ENCODE data around the gene SLC10A3. TPM values are rescaled to one million over a fixed set of nuclear protein-coding genes. Genes with fewer than 3 reads are reported as not detected.

The SLC10A3 gene
- total and polyA plus RNA-seq, 3 donors from 2014 or later = 22.4 to 26.5 (median 25.0) TPM

DNA sequence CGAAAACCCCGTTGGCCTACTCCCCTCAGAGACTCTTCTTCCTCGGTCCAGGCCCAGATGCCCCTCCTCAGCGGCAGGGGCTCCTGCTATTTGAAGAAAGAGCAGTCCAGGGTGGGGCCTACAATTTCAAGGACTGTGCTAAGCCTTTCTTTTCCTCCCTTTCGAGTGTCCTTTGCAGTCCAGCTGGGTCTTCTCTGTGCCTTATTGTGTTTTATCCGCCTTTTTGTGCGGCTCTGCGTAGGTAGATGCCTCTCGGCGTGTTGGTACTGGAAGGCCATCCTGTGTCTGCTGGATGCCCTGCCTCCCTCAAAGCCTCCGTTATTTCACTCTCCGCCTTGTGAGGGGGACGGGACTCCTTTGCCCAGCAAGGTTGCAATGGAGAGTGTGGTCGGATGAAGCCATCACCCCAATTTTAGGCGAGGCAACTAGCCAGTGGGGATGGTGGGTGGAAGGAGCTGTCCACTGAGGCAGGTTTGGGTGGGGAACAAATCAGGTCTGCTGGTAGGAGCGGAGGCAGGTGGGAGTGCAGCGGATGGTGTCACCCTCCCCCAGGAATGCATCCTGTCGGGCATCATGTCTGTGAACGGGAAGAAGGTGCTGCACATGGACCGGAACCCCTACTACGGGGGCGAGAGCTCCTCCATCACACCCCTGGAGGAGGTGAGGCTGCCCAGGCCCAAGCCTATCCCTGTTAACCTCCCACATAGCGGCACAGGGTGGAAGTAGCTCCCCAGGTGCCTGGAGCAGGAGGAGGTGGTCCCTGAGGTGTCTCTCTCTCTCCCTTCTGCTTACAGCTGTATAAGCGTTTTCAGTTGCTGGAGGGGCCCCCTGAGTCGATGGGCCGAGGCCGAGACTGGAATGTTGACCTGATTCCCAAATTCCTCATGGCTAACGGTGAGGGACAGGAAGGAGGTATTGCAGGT is 52.2 kb downstream of the SLC10A3 start:
- TF ChIP-seq POLR2A (IDR thresholded peaks at IDR 0.05) = no peak
- TF ChIP-seq, protein P1, sequence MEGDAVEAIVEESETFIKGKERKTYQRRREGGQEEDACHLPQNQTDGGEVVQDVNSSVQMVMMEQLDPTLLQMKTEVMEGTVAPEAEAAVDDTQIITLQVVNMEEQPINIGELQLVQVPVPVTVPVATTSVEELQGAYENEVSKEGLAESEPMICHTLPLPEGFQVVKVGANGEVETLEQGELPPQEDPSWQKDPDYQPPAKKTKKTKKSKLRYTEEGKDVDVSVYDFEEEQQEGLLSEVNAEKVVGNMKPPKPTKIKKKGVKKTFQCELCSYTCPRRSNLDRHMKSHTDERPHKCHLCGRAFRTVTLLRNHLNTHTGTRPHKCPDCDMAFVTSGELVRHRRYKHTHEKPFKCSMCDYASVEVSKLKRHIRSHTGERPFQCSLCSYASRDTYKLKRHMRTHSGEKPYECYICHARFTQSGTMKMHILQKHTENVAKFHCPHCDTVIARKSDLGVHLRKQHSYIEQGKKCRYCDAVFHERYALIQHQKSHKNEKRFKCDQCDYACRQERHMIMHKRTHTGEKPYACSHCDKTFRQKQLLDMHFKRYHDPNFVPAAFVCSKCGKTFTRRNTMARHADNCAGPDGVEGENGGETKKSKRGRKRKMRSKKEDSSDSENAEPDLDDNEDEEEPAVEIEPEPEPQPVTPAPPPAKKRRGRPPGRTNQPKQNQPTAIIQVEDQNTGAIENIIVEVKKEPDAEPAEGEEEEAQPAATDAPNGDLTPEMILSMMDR (IDR thresholded peaks at IDR 0.05) = no peak
- no peaks in the 10 kb centered on the region for H3K27me3 ChIP-seq
- H3K4me3 ChIP-seq = peak overlapping the region; percentile 61 to 74
- no peaks in the 10 kb centered on the region for H3K36me3 ChIP-seq (ENCODE audit: low read depth, missing control alignments)
- no peak for DNase-seq
- peak overlapping the region; percentile 83 to 88 for H3K27ac ChIP-seq
- WGBS, 2 donors = 4 to 21% methylated on average over 9 to 19 of the region's 28 CpGs
- H3K4me1 ChIP-seq = no peaks in the 10 kb centered on the region
- H3K9me3 ChIP-seq = no peaks in the 10 kb centered on the region
- intact Hi-C loops (cut with DNase I; ENCODE audit: low total_unique reads) = no loop called here

Small RNAs within 50 kb of the gene (microRNA-seq; reads per million reads assigned to microRNA genes)
- gene MIR6858 (ENCODE audit: borderline number of aligned reads in 2 of 2, borderline replicate concordance in 1 of 2) = 4.2 to 6.2 reads per million in 2 donors

Small RNAs within 50 kb of the gene (small RNA-seq; reads per million reads assigned to genes)
- 0 to 0.19 reads per million in 2 donors for gene MIR6858
- 0 reads per million in 2 donors for gene RN7SL697P

Other genes starting within 250 kb of the SLC10A3 start
- not detected for gene OPN1MW3, start 233.0 kb downstream of the SLC10A3 start, total RNA-seq
- gene OPN1MW3, start 233.0 kb downstream of the SLC10A3 start, polyA plus RNA-seq (ENCODE audit: insufficient read depth, low read depth, low replicate concordance) = not detected
- gene TEX28, start 195.5 kb downstream of the SLC10A3 start, total RNA-seq = 1 to 10 TPM; 4.2 to 6.4 TPM
- 9.0 TPM for gene TEX28, start 195.5 kb downstream of the SLC10A3 start, polyA plus RNA-seq (ENCODE audit: insufficient read depth, low read depth, low replicate concordance)
- gene TKTL1, start 194.8 kb downstream of the SLC10A3 start, total RNA-seq = 100 to 1,000 TPM; 224 to 268 TPM
- 233 TPM for gene TKTL1, start 194.8 kb downstream of the SLC10A3 start, polyA plus RNA-seq (ENCODE audit: insufficient read depth, low read depth, low replicate concordance)
- gene FLNA, start 116.0 kb downstream of the SLC10A3 start, total RNA-seq = 100 to 1,000 TPM; 400 to 532 TPM
- 474 TPM for gene FLNA, start 116.0 kb downstream of the SLC10A3 start, polyA plus RNA-seq (ENCODE audit: insufficient read depth, low read depth, low replicate concordance)
- 10 to 100 TPM; 65.6 to 69.6 TPM for gene EMD, start 111.3 kb downstream of the SLC10A3 start, total RNA-seq
- 74.2 TPM for gene EMD, start 111.3 kb downstream of the SLC10A3 start, polyA plus RNA-seq (ENCODE audit: insufficient read depth, low read depth, low replicate concordance)
- gene RPL10, start 92.3 kb downstream of the SLC10A3 start, total RNA-seq = 1,000 to 10,000 TPM in 1 of 2 donors, 100 to 1,000 TPM in 1; 925 to 1,913 TPM
- gene RPL10, start 92.3 kb downstream of the SLC10A3 start, polyA plus RNA-seq (ENCODE audit: insufficient read depth, low read depth, low replicate concordance) = 1,423 TPM
- 10 to 100 TPM; 36.5 to 42.2 TPM for gene DNASE1L1, start 81.4 kb downstream of the SLC10A3 start, total RNA-seq
- 18.5 TPM for gene DNASE1L1, start 81.4 kb downstream of the SLC10A3 start, polyA plus RNA-seq (ENCODE audit: insufficient read depth, low read depth, low replicate concordance)
- gene TAFAZZIN, start 79.1 kb downstream of the SLC10A3 start, total RNA-seq = 10 to 100 TPM; 32.1 to 48.7 TPM
- gene TAFAZZIN, start 79.1 kb downstream of the SLC10A3 start, polyA plus RNA-seq (ENCODE audit: insufficient read depth, low read depth, low replicate concordance) = 11.8 TPM
- gene ATP6AP1, start 62.0 kb downstream of the SLC10A3 start, total RNA-seq = 100 to 1,000 TPM in 1 of 2 donors, 10 to 100 TPM in 1; 95.1 to 158 TPM
- gene ATP6AP1, start 62.0 kb downstream of the SLC10A3 start, polyA plus RNA-seq (ENCODE audit: insufficient read depth, low read depth, low replicate concordance) = 119 TPM
- gene GDI1, start 53.5 kb downstream of the SLC10A3 start, total RNA-seq = 100 to 1,000 TPM; 158 to 162 TPM
- 118 TPM for gene GDI1, start 53.5 kb downstream of the SLC10A3 start, polyA plus RNA-seq (ENCODE audit: insufficient read depth, low read depth, low replicate concordance)
- 10 to 100 TPM; 38.4 to 38.5 TPM for gene FAM50A, start 46.5 kb downstream of the SLC10A3 start, total RNA-seq
- 29.6 TPM for gene FAM50A, start 46.5 kb downstream of the SLC10A3 start, polyA plus RNA-seq (ENCODE audit: insufficient read depth, low read depth, low replicate concordance)
- gene PLXNA3, start 32.3 kb downstream of the SLC10A3 start, total RNA-seq = 10 to 100 TPM; 37.3 to 63.5 TPM
- 24.7 TPM for gene PLXNA3, start 32.3 kb downstream of the SLC10A3 start, polyA plus RNA-seq (ENCODE audit: insufficient read depth, low read depth, low replicate concordance)
- gene LAGE3, start 11.3 kb downstream of the SLC10A3 start, total RNA-seq = 10 to 100 TPM; 29.1 to 30.9 TPM
- gene LAGE3, start 11.3 kb downstream of the SLC10A3 start, polyA plus RNA-seq (ENCODE audit: insufficient read depth, low read depth, low replicate concordance) = 12.4 TPM
- 10 to 100 TPM; 16.8 to 18.9 TPM for gene UBL4A, start 4.0 kb downstream of the SLC10A3 start, total RNA-seq
- 13.3 TPM for gene UBL4A, start 4.0 kb downstream of the SLC10A3 start, polyA plus RNA-seq (ENCODE audit: insufficient read depth, low read depth, low replicate concordance)
- gene FAM3A, start 25.6 kb upstream of the SLC10A3 start, total RNA-seq = 10 to 100 TPM; 24.7 to 41.1 TPM
- gene FAM3A, start 25.6 kb upstream of the SLC10A3 start, polyA plus RNA-seq (ENCODE audit: insufficient read depth, low read depth, low replicate concordance) = 24.0 TPM
- 100 to 1,000 TPM; 263 to 419 TPM for gene G6PD, start 56.2 kb upstream of the SLC10A3 start, total RNA-seq
- 206 TPM for gene G6PD, start 56.2 kb upstream of the SLC10A3 start, polyA plus RNA-seq (ENCODE audit: insufficient read depth, low read depth, low replicate concordance)
- 10 to 100 TPM; 28.1 to 38.7 TPM for gene IKBKG, start 57.0 kb upstream of the SLC10A3 start, total RNA-seq
- 27.9 TPM for gene IKBKG, start 57.0 kb upstream of the SLC10A3 start, polyA plus RNA-seq (ENCODE audit: insufficient read depth, low read depth, low replicate concordance)
- 10 to 100 TPM; 14.7 to 18.1 TPM for gene CTAG1A, start 94.5 kb upstream of the SLC10A3 start, total RNA-seq
- 7.1 TPM for gene CTAG1A, start 94.5 kb upstream of the SLC10A3 start, polyA plus RNA-seq (ENCODE audit: insufficient read depth, low read depth, low replicate concordance)
- gene CTAG1B, start 128.7 kb upstream of the SLC10A3 start, total RNA-seq = 10 to 100 TPM; 18.0 to 20.3 TPM
- 7.1 TPM for gene CTAG1B, start 128.7 kb upstream of the SLC10A3 start, polyA plus RNA-seq (ENCODE audit: insufficient read depth, low read depth, low replicate concordance)
- 10 to 100 TPM; 17.3 to 27.6 TPM for gene CTAG2, start 162.9 kb upstream of the SLC10A3 start, total RNA-seq
- gene CTAG2, start 162.9 kb upstream of the SLC10A3 start, polyA plus RNA-seq (ENCODE audit: insufficient read depth, low read depth, low replicate concordance) = 8.4 TPM

Data from testis (tissue), 3 donors.